HG03442 (cell line): ENCODE results near the gene KRT86.
"Not testable (repeated sequence)": the region's sequence is repeated elsewhere in the genome, so short reads cannot be mapped to it uniquely, and the experiment has no call there.

Experiments used
- ATAC-seq: cut with Tn5 transposase; IDR thresholded peaks from one replicate; pipeline ENCODE4 v1.9.1; 2021; ENCODE audit warnings: mild to moderate bottlenecking, moderate library complexity; ENCODE audit not compliant: unreplicated experiment

KRT86 gene

DNA sequence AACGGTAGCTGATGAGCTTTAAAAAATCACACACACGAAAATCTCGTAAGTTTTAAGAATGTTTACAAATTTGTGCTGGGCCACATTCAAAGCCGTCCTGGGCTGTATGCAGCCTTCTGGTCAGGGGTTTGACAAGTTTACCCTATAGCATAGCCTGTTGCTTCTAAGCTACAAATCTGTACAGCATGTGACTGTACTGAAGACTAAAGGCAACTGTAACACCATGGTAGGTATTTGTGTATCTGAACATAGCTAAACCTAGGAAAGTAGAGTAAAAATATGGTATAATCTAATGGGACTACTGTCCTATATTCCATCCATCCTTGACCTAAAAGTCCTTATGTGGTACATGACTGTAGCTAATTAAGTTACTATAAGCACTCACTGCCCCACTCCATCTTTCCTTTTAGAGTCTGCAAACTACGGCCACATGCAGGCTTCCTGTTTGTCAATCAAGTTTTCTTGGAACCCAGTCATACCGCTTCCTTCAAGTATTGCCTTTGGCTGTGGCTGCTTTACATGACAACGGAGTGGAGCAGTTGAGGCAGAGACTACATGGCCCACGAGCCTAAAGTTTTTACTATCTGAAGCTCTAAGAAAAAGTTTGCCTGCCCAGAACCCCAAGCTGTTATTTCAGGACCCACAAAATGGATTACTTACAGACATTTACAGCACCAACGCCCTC lies 22.9 kb upstream of the KRT86 start:
- no peak for ATAC-seq

DNA sequence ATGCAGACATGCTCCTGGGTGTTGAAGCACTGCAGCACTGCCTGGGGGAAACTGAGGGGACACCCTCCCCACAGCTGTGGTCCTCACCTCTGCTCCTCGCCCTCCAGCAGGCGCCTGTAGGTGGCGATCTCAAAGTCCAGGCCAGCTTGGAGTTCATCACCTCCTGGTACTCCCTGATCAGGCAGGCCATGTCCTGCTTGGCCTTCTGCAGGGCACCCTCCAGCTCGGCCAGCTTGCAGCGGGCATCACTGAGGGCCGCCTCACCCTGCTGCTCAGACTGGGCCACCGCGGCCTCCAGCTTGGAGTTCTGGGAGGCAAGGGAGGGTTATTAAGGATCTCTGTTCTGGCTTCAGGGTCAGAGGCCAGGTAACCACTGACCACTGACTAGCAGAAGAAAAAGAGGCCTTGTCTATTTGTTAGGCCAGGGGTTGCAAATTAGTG lies 22.2 kb upstream of the KRT86 start:
- not testable (repeated sequence) for ATAC-seq

DNA sequence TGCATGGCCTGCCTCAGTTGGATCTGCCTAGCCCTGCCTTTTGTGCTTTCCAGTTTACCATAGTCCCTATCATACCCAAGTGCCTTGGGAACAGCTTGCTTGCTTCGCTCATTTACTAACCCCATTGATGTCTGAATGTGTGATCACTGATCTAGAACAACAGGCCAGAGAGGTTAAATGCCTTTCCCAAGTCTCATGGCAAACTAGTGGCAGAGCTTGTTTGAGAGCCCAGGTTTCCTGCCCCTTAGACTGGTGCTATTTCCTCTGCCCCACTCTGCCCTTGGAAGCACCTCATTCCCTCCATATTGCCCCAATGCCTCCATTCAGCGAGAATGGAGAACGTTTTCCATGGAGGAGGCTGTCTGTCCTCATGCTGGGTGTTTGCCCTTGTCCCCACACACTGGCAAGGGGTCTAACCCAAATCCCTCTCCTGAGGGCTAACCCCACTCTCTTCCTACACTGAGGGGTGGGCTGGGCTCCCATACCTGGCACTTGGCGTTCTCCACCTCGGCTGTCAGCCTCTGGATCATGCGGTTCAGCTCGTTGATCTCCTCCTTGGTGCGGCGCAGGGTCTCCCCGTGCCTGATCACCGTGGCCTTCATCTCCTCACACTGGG lies 21.6 kb upstream of the KRT86 start:
- ATAC-seq: no peak

DNA sequence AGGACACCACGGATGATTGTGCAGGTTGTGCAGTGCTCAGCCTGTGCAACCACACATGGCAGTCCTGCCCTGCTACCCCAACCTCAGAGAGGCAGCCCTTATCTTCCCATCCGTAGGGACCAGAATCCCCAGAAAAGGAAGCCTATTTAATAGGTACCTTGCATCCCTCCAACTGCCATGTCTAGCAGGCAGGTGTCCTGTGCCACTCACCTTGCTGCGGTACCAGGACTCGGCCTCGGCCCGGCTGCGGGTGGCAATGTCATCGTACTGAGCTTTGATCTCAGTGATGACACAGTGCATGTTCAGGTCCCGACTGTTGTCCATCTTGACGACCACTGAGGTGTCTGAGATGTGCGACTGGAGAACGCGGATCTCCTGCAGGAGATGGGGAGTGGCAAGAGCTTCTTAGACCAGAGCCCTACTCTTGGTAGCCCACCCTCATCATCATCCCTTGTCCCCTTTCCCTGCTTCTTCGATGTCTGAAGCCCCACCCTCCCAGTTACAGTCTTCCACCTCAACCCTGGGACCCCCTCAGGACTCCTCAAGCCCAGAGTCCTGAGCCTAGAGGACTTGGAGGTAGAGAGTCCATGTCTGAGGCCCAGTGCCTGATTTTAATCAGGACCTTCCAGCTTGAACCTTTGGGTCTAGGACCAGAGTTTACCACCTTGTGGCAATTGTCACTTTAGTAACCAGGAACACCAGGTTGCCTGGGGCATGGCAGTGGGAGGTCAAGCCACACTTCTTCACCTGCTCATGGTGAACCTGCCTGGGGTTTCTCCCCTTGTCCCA lies 20.9 kb upstream of the KRT86 start:
- ATAC-seq: no peak

DNA sequence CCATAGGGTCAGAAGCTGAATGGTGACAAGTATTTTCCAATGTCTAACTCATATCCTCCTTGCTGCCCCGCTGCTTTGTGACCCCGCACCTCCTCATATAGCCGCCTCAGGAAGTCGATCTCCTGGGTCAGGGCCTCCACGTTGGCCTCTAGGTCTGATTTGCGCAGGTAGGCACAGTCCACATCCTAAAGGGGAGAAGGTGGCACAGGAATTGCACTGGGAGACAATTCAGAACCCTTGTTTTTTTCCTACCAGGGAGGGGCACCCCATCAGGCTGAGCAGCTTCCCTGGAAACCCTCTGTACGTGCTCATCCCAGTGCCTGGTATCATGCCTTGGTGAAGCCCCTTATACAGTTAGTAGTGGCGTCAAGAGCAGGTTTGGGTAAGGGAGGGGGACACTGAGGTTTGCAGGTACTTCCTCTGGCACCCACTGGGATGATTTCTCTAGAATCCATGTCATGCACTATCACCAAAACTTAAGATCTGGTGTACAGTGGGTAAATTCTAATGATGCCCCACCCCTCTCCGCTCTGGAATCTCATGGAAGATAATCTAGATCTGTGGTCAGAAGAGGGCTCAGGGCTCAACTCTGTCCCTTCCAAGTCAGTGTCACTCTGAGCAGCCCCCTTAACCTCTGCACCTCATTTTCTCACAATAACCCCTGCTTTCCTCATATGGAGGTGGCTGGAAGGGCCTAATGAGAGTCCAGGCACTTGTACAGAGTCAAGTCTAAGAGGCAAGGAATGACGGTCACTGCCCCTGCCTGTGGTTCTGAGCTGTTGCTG lies 20.1 kb upstream of the KRT86 start:
- ATAC-seq: no peak

DNA sequence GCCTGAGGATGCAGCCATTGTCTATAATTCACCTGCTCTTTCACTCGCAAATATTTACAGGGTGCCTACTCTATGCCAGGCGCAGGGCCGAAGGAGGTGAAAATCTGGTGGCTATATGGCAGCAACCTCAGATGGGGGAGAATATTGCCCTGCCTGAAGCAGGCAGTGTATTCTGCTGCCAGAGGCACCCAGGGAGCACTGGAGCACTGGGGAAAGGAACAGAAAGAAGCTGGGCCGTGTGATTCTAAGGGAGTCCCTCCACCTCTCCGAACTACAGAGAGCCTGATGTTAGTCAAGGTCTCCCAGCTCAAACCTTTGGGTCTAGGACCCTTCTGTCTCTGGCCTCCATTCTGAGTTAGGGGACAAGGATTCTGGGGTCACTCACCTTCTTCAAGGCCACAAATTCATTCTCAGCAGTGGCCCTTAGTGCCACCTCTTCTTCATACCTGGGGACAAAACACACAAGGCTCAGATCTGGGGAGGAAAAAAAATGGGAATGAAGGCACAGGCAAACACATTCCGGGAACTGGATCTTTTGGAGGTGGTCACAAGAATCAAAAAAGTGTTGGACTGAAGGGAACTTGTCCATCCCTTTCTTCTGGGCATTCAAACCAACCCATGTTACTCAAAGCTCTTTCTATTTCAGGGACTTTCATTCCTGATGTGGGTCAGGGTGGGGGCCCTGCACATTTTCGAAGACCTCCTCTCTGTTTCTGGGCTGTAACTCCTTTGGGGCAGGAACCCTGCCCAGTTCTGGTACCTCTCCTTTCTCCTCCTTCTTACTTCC lies 19.3 kb upstream of the KRT86 start:
- no peak for ATAC-seq

DNA sequence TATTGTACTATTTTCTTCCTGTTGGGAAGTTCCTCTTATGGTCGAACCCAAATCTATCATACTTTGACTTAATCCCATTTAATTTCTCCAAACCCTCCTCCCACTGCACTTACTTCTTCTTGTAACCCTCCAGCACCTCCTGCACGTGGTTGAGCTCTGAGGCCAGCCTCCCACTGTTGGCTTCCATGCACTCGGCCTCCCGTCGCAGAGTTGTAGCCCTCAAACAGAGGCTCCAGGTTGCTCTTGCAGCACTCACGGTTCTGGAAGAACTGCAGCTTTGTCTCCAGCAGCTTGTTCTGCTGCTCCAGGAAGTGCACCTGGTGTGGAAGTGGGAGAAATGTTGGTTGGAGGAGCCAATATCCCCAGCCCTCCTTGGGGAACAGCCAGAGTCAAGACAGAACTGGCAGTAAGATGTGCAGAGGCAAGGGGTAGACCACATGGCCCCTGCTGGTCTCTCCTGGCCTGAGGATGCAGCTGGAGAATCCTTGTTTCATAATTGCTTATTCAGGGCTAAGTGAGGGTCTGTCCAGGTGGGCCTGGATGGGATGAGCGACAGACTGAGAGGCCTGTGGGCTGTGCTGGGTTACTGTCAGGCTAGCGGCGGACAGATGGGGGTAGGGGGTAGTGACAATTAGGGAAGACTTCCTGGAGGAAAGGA lies 18.4 kb upstream of the KRT86 start:
- no peak for ATAC-seq

DNA sequence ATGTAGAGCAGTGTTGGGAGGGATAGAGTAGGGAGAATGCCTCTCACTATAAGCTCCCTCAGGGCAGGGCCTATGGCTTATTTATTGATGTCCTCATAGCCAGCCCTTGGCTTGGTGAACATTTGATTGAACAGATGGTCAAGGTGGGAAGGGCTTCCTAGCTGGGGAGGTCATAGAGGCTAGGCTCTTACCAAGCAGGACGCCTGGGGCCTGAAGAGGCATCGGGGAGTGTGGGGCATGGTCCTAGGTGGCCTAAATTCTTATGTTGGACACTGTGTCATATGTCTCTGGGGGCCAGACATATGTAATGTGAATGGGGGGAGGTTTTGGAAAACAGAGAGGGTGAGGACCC lies 17.9 kb upstream of the KRT86 start:
- no peak for ATAC-seq

DNA sequence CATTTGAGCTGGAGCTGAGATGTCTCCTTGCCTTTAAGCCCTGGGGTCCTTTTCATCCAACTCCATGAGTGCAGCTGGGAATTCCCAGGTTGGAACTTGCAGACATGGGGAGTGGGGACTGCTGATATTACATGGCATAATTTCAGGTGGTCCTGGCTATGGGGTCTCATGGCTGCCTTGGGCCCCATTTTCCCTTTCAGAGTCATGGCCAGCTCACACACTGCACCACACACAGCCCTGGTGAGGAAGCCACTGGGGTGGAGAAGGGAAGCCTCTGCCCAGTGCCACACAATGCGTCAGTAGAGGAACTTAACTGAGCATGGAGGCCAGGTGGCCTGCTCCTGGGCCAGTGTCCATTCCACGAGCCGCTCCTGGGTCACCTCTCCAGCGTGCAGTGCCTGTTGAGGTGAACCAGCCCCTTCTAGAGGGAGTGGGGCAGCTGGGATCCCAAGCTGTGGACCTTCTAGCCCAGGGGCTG lies 17.3 kb upstream of the KRT86 start:
- no peak for ATAC-seq

DNA sequence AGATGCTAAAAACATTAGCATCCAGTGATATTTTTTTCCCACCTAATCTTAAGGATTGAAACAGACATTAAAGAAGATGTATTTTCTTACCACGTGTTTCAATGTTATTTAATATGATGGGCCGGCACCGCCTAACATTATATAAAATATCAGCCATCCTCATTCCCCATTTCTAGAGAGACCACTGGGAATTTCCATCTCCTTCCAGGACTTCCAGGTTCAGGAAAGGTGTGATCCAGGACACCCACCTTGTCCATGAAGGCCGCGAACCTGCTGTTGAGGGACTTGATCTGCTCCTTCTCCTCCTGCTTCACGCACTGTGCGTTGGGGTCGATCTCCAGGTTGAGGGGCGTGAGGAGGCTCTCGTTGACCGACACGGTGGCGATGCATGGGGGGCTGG lies 16.5 kb upstream of the KRT86 start:
- ATAC-seq: not testable (repeated sequence)

DNA sequence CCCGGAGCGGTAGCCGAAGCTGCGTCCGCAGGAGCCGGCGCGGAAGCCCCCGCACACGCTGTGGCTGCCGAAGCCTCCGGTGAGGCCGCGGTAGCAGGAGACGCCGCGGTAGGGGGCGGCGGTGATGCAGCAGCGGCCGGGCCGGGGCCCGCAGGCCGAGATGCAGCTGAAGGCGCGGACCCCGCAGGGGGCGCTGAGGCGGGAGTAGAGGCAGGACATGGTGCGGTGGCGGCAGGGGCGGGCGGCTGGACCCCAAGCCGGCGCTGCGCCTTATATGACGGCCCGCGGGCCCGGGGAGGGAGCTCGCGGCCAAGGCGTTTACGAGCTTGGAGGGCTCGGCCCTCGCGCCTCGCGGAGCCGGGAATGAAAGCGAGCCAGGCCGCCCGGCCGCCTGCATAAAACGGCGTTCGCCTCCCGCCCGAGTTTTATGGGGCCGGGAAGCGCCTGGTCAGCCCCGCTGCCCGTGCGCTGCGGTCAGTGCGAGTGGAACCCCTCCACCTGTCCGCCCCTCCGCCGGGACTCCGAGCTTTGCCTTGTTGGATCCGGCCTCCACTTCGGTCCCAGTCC lies 16.0 kb upstream of the KRT86 start:
- ATAC-seq: no peak

DNA sequence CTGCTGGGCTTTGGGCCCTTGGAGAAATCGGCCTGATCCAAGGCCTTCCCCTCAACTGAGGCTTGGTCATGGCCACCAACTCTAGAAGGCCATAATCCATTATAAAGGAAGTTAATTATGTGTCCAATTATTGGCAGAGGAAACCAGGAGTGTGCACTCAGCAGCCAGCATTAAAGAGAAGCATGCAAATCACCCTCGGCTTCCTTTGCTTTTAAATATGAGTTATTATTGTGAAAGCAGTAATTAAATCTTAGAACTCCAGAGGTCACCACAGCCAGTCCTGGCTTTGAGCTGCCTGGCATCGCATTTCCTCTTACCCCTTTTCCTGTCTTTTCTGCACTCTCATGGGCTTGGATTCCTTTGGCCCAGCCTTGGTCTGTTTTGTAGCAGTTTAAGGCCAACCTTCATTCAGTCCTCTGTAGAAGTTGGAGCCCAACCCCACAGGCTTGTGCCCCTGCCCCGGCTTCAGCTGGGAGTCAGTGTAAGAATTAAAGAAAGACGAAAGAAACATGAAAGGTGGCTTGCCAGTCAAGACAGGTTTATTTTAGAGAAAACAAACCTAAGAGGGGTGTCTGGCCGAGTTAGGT lies 14.7 kb upstream of the KRT86 start:
- ATAC-seq: no peak

DNA sequence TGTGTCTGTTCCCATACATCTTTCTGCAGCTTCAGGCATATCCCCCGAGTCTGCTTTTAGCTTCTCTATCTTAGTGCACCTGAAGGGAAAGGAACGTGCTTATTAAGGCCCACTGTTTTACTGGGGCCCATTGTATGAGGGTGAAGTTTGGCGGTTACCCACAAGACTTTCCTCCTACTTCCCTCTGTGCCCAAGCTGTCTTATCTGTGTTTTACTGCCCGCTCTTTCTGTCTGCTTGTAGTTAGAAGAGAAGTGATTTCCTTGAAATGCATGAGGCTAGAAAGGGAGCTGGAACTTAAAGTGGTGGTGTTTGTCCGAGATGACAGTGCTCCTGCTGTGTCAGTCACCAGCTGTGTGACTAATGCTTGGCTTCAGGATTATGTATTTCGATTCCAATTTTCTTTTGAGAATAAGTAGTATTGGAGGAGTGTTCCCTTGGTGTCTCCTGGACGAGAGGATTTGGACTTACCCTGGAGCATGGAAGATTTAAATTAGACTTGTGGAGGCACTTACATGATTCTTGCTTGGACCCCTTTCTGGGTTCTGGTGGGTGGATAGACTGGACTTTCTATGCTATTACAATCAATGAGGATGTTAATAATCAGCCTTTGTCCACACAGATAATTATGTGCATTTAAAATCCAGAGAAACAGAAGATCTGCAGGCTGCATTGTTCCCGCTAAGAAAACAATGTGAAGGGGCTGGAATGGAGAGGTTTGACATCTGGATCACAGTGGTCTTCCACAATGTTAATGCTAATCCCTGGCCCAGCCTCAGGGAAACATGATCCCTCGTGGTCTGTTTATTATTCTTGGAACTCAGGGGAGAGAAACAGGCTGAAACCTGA lies 13.9 kb upstream of the KRT86 start:
- no peak for ATAC-seq

DNA sequence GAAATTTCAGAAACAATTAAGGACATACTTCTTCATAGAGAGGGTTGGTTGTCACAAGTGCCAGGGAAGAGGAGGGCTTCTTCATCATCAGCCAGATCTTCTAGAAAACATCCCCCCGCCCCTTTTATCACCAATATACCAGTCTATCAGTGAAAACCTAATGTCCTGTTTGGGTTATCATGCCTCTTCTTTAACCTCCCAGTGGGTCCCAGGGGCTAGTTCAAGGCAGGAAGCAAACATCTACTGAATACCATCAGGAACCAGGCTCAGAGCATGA lies 13.3 kb upstream of the KRT86 start:
- ATAC-seq: no peak

DNA sequence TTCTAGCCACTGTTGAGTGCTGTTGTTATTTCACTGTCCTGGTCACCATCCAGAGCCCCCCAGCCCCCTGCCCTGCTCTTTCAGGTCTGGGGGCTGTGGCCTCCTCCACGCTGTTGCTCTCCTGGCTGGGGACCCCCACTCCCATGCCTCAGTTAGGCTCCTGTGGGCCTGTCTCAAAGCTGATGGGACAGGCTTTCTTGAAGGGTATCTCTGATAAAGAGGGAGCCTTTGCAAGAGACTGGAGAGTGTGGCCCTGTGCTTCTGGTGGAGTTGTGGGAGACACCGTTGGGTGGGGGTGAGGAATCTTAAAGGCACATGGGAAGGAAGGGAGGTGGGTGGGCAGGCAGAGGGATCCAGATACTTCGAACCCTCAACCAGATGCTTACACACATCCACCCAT lies 12.2 kb upstream of the KRT86 start:
- ATAC-seq: no peak

DNA sequence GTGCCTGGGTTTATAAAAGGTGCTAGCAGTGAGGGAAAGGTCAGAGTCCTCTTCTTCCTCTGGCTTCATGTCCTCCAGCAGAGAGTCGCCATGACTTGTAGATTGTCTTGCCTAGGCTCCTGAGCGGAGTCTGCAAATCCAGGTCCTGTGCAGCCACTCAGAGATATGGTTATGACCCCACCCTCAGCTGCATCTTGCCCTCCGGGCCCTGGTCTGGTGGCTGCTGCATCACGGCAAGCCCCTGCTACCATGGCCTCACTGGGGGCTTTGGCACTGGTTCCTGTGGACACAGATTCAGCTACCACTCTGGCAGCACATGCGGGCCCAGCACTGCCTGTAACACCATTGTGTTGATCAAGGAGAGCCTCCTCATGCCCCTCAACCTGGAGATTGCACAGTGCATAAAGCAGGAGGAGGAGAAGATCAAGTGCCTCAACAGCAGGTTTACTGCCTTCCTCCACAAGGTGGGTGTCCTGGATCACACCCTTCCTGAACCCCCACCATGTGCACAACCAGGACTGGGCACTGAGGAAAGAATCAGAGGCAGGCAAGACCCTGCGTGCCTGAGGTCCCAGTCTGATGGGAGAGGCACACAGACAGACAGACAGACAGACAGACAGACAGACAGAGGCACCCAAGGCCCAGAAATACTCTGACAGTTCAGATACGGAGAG lies 10.5 kb upstream of the KRT86 start:
- no peak for ATAC-seq

DNA sequence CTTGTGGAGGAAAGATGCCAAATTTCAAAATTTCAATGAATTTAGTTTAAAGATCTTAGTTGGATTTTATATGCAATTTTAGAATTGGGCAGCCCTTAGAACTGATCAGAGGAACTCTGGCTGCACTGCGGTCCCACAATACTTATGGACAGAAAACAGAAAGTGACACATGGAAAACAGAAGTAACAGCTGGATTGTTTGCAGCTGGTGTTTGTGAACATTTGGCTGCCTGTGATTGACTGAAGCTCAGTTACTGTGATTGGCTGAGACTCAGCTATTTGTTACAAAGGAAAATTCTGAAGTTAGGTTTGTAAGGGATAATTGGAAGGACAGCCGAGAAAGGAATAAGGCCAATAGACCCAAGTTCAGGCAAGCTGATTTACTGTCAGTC lies 10.0 kb upstream of the KRT86 start:
- no peak for ATAC-seq

DNA sequence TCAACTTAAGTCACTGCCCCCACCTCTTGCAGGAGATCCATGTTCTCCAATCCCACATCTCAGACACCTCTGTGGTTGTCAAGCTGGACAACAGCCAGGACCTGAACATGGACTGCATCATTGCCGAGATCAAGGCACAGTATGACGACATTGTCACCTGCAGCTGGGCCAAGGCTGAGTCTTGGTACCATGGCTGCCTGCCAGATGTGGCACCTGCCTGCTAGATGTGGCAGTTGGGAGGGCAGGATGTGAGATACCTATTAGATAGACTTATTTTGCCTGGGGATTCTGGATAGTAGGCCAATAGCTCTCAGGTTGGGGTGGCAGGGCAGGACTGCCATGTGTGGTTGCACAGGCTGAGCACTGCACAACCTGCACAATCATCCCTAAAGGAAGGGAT lies 7.9 kb upstream of the KRT86 start:
- no peak for ATAC-seq
